ENCODE data around the gene KCTD19. TPM values are rescaled to one million over a fixed set of nuclear protein-coding genes. Genes with fewer than 3 reads are reported as not detected.

The KCTD19 gene
- total RNA-seq, 3 donors from 2014 or later: 0.05 TPM; not detected in 2

DNA sequence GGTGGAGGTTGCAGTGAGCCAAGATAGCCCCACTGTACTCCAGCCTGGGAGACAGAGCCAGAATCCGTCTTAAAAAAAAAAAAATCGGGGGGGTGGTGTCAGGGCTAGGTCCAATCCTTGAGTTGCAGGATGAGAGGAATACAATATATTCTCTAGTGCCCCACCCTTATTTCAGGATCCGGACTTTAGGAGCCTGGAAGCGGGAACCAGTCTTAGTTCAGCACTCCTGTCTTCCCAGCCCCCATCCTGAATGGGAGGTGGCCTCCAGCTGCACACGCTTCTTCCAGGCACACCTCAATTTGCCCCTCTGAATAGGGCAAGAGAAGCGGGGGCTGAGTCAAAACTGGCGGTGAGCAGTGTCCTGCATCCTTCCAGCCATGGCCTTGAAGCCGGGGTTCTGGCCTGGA lies 80.9 kb downstream of the KCTD19 start:
- DNase-seq: peak in 1 of 3 donors; percentile 75
- TF ChIP-seq, protein P1, sequence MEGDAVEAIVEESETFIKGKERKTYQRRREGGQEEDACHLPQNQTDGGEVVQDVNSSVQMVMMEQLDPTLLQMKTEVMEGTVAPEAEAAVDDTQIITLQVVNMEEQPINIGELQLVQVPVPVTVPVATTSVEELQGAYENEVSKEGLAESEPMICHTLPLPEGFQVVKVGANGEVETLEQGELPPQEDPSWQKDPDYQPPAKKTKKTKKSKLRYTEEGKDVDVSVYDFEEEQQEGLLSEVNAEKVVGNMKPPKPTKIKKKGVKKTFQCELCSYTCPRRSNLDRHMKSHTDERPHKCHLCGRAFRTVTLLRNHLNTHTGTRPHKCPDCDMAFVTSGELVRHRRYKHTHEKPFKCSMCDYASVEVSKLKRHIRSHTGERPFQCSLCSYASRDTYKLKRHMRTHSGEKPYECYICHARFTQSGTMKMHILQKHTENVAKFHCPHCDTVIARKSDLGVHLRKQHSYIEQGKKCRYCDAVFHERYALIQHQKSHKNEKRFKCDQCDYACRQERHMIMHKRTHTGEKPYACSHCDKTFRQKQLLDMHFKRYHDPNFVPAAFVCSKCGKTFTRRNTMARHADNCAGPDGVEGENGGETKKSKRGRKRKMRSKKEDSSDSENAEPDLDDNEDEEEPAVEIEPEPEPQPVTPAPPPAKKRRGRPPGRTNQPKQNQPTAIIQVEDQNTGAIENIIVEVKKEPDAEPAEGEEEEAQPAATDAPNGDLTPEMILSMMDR (IDR thresholded peaks at IDR 0.05): no peak
- intact Hi-C loops (cut with DNase I, micrococcal nuclease): loop anchor here in 1 of 2 donors (5.0 kb wide), 1 partner anchor 232 kb away; no protein-coding TSS in a partner anchor

DNA sequence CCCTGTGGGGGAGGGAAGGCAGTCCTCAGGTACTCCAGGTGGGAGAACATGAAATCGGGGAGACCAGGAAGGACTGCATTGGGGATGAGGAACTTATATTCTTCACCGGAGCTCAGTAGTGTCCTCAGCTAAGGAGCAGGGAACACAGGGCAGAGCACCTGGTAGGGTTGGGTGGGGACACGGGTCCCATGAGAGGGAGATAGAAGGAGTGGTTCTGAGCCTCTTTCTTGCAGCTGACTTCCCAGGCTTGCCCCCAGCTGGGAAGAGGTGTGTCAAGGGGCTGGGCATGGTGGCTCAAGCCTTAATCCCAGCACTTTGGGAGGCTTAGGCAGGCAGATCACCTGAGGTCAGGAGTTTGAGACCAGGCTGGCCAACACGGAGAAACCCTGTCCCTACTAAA lies 81.4 kb downstream of the KCTD19 start:
- TF ChIP-seq, protein P1 (IDR thresholded peaks at IDR 0.05): no peak
- intact Hi-C loops (cut with DNase I, micrococcal nuclease): loop anchor here in 1 of 2 donors (5.0 kb wide), 1 partner anchor 232 kb away; no protein-coding TSS in a partner anchor

More for the DNA sequence above, 80.9 kb downstream of the KCTD19 start:
- H3K9me3 ChIP-seq: no peaks in the 10 kb centered on the region
- no peaks in the 10 kb centered on the region for H3K36me3 ChIP-seq (ENCODE audit: low read depth)
- ATAC-seq: peak; percentile 0
- H3K4me3 ChIP-seq: no peak overlapping the region
- H3K4me1 ChIP-seq (ENCODE audit: low read depth): peaks cover 65% of the 10 kb centered on the region

DNA sequence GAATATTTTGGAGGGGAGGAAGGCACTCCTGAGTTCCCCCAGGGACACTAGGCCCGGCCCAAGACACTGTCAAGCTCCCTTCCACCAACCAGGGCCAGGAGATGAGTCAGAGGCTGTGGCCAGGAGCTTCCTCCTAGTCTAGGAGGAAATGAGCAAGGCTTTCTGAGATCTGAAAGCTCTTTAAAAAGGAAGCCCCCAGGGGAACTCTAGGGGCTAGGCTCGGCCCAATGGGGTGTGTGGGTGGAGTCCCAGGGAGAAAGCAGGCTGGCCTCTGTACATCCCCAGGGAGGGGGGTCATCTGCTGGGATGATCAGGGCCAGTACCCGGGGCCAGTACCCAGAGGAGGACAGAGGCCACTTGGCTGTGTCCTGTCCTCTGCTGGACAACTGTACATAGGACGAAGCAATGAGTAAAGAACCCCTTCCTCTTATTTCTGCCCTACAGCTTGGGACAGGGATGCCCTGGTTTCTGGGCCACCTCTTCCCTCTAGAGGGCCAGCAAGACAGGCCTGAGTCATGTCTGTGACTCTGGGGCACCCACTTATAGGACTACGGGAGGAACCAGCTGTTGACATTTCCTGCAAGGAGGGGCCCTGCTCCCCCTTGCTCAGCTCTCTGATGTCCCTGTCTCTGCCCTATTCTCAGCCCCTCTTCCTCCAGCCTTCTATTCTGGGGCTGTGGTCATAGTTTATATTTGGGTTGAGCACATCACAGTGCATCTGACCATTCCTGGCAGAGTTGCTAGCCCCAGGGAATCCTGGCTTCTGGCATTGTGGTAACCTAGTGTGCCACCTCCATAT lies 82.0 kb downstream of the KCTD19 start:
- DNase-seq: peak; percentile 65 to 89 (median 67)
- H3K36me3 ChIP-seq (ENCODE audit: low read depth): no peaks in the 10 kb centered on the region
- H3K4me3 ChIP-seq: no peak overlapping the region
- TF ChIP-seq, protein P1 (IDR thresholded peaks at IDR 0.05): no peak
- peak; percentile 22 for ATAC-seq
- H3K4me1 ChIP-seq (ENCODE audit: low read depth): peaks cover 71% of the 10 kb centered on the region
- no peaks in the 10 kb centered on the region for H3K9me3 ChIP-seq
- intact Hi-C loops (cut with DNase I, micrococcal nuclease): loop anchor here in 1 of 2 donors (5.0 kb wide), 1 partner anchor 233 kb away; no protein-coding TSS in a partner anchor

More for the DNA sequence above, 81.4 kb downstream of the KCTD19 start:
- ATAC-seq (no peak), DNase-seq (peak in 2 of 3 donors; percentile 27 to 42)
- Histone ChIP-seq H3K36me3 (ENCODE audit: low read depth) (no peaks in the 10 kb centered on the region), H3K4me1 (ENCODE audit: low read depth) (peaks cover 70% of the 10 kb centered on the region), H3K4me3 (no peak overlapping the region), H3K9me3 (no peaks in the 10 kb centered on the region)

DNA sequence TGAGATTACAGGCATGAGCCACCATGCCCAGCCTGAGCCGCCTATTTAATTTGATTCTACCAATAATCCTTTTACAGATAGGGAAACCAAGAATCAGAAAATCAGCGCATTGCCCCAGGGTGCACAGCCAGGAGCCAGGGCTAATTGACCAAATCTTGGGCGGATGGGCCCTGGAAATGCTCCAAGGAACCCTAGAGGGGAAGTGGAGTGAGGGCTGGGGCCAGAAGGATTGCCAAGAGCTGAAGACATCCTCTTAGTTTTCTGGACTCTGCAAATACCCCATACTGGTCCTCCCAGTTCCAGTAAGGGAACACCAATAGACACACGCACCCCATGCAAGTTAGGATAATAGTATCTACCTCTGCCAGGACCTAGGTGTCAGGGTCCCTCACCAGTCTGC lies 83.1 kb downstream of the KCTD19 start:
- intact Hi-C loops (cut with DNase I, micrococcal nuclease): no loop called here
- DNase-seq (peak in 2 of 3 donors; percentile 44 to 53), ATAC-seq (no peak)
- Histone ChIP-seq H3K4me3 (no peak overlapping the region), H3K36me3 (ENCODE audit: low read depth) (no peaks in the 10 kb centered on the region), H3K4me1 (ENCODE audit: low read depth) (peaks cover 63% of the 10 kb centered on the region), H3K9me3 (no peaks in the 10 kb centered on the region)
- TF ChIP-seq, protein P1 (IDR thresholded peaks at IDR 0.05): no peak

DNA sequence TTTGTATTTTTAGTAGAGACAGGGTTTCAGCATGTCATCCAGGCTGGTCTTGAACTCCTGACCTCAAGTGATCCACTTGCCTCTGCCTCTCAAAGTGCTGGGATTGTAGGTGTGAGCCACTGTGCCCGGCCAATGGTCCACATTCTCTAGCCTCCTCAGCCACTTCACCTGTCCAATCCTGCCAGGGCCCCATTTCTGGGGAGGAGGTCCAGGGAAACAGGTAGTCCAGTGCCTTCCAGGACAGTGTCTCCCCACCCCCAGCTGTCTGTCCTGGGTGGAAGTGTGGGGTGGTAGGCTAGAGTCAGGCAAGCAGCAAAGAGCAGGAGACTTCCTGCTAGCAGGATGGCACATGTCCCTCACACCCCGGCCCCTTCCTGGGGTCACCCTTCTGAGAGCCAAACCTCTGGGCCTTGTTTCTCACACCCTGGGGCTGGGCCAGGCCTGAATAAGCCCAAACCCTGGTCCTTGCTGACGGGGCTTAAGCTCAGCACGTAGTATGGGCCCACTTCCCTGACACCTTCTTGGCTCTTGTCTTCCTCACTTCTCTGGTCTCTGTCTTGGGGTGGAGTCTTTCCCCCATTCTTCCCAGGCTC lies 84.3 kb downstream of the KCTD19 start:
- peak in 2 of 3 donors; percentile 47 to 53 for DNase-seq
- Histone ChIP-seq H3K4me1 (ENCODE audit: low read depth) (peaks cover 54% of the 10 kb centered on the region), H3K9me3 (no peaks in the 10 kb centered on the region), H3K4me3 (no peak overlapping the region), H3K36me3 (ENCODE audit: low read depth) (peaks cover 4% of the 10 kb centered on the region)
- intact Hi-C loops (cut with DNase I, micrococcal nuclease): no loop called here
- ATAC-seq: no peak
- TF ChIP-seq, protein P1 (IDR thresholded peaks at IDR 0.05): no peak

All from mucosa of descending colon (tissue), 3 donors.